Measurements from ENCODE around the gene SMOC1. TPM values are rescaled to one million over a fixed set of nuclear protein-coding genes. Genes with fewer than 3 reads are reported as not detected.

Gene SMOC1
- 0.49 TPM for total RNA-seq (ENCODE audit: unreplicated experiment)
- long read RNA-seq, partial matches to known transcripts = 0 of 1 reads
- long read RNA-seq, other reads (novel, unspliced or antisense) = 1 of 1 reads

- DNase-seq = peak; percentile 76
- Mint-ChIP-seq H3K27me3 (ENCODE audit: unreplicated experiment) (peaks cover 6% of the 10 kb centered on the region), H3K9me3 (ENCODE audit: unreplicated experiment) (peaks cover 1% of the 10 kb centered on the region), H3K4me3 (ENCODE audit: unreplicated experiment) (peak within 1 kb of the TSS; percentile 83), H3K27ac (ENCODE audit: unreplicated experiment) (no peak within 1 kb of the TSS), H3K36me3 (ENCODE audit: unreplicated experiment) (no peaks in the 10 kb centered on the region), H3K4me1 (ENCODE audit: low read depth, unreplicated experiment) (peaks cover 15% of the 10 kb centered on the region)
- TF ChIP-seq CTCF (IDR thresholded peaks at IDR 0.05; ENCODE audit: partially characterized antibody, unreplicated experiment) = no peak
Measured at GRCh38 chr14:69879175-69880043, at the start of gene SMOC1. TSS of gene SMOC1 (plus strand) at chr14:69879416. CDS start at chr14:69879679, 263 bp downstream.

GRCh38 chr14:69838881-69839416, 40.3 kb upstream of the SMOC1 start:
- no peak overlapping the region for H3K4me3 Mint-ChIP-seq (ENCODE audit: unreplicated experiment)
- H3K27me3 Mint-ChIP-seq (ENCODE audit: unreplicated experiment) = no peaks in the 10 kb centered on the region
- no peak for DNase-seq
- H3K36me3 Mint-ChIP-seq (ENCODE audit: unreplicated experiment) = no peaks in the 10 kb centered on the region
- no peaks in the 10 kb centered on the region for H3K4me1 Mint-ChIP-seq (ENCODE audit: low read depth, unreplicated experiment)
- no peak overlapping the region for H3K27ac Mint-ChIP-seq (ENCODE audit: unreplicated experiment)
- no peaks in the 10 kb centered on the region for H3K9me3 Mint-ChIP-seq (ENCODE audit: unreplicated experiment)
- TF ChIP-seq CTCF (IDR thresholded peaks at IDR 0.05; ENCODE audit: partially characterized antibody, unreplicated experiment) = no peak

GRCh38 chr14:69839661-69840060, 39.6 kb upstream of the SMOC1 start:
- H3K4me1 Mint-ChIP-seq (ENCODE audit: low read depth, unreplicated experiment) = no peaks in the 10 kb centered on the region
- no peak overlapping the region for H3K27ac Mint-ChIP-seq (ENCODE audit: unreplicated experiment)
- no peaks in the 10 kb centered on the region for H3K27me3 Mint-ChIP-seq (ENCODE audit: unreplicated experiment)
- no peak for TF ChIP-seq CTCF (IDR thresholded peaks at IDR 0.05; ENCODE audit: partially characterized antibody, unreplicated experiment)
- H3K36me3 Mint-ChIP-seq (ENCODE audit: unreplicated experiment) = no peaks in the 10 kb centered on the region
- no peak overlapping the region for H3K4me3 Mint-ChIP-seq (ENCODE audit: unreplicated experiment)
- no peak for DNase-seq
- no peaks in the 10 kb centered on the region for H3K9me3 Mint-ChIP-seq (ENCODE audit: unreplicated experiment)

- H3K4me1 Mint-ChIP-seq (ENCODE audit: low read depth, unreplicated experiment) = no peaks in the 10 kb centered on the region
- no peak for TF ChIP-seq CTCF (IDR thresholded peaks at IDR 0.05; ENCODE audit: partially characterized antibody, unreplicated experiment)
- H3K36me3 Mint-ChIP-seq (ENCODE audit: unreplicated experiment) = no peaks in the 10 kb centered on the region
- H3K9me3 Mint-ChIP-seq (ENCODE audit: unreplicated experiment) = no peaks in the 10 kb centered on the region
- no peak for DNase-seq
- no peak overlapping the region for H3K27ac Mint-ChIP-seq (ENCODE audit: unreplicated experiment)
- no peak overlapping the region for H3K4me3 Mint-ChIP-seq (ENCODE audit: unreplicated experiment)
- H3K27me3 Mint-ChIP-seq (ENCODE audit: unreplicated experiment) = no peaks in the 10 kb centered on the region
Measured at GRCh38 chr14:69841656-69842055, 37.6 kb upstream of the SMOC1 start.
